ENCODE results near the gene LGI1.

The LGI1 gene

GRCh38 chr10:93715345-93715744 lies 42.4 kb upstream of the LGI1 start:
- no peak overlapping the region for H3K9ac ChIP-seq
- H3K27ac ChIP-seq = no peak overlapping the region
- no peaks in the 10 kb centered on the region for H3K79me2 ChIP-seq (ENCODE audit: insufficient read depth, low read depth)
- no peak overlapping the region for H2AFZ ChIP-seq (ENCODE audit: low read depth)
- H3K4me2 ChIP-seq = no peak overlapping the region
- H3K4me1 ChIP-seq (ENCODE audit: low read depth, poor library complexity, severe bottlenecking) = no peaks in the 10 kb centered on the region
- no peaks in the 10 kb centered on the region for H4K20me1 ChIP-seq (ENCODE audit: insufficient read depth)
- no peaks in the 10 kb centered on the region for H3K36me3 ChIP-seq (ENCODE audit: insufficient read depth)
- no peak overlapping the region for H3K4me3 ChIP-seq (IDR thresholded peaks at IDR 0.05; ENCODE audit: insufficient read depth, low read depth, low read length)
- no peaks in the 10 kb centered on the region for H3K27me3 ChIP-seq (ENCODE audit: insufficient read depth, low read depth)
- no peak for TF ChIP-seq CTCF (conservative IDR thresholded peaks at IDR 0.05; ENCODE audit: low read depth, low read length)

- TF ChIP-seq CTCF (conservative IDR thresholded peaks at IDR 0.05; ENCODE audit: low read depth, low read length) = no peak
- H3K27ac ChIP-seq = no peak overlapping the region
- H3K36me3 ChIP-seq (ENCODE audit: insufficient read depth) = no peaks in the 10 kb centered on the region
- no peaks in the 10 kb centered on the region for H3K27me3 ChIP-seq (ENCODE audit: insufficient read depth, low read depth)
- no peaks in the 10 kb centered on the region for H3K79me2 ChIP-seq (ENCODE audit: insufficient read depth, low read depth)
- no peak overlapping the region for H3K4me2 ChIP-seq
- H2AFZ ChIP-seq (ENCODE audit: low read depth) = no peak overlapping the region
- H3K4me1 ChIP-seq (ENCODE audit: low read depth, poor library complexity, severe bottlenecking) = no peaks in the 10 kb centered on the region
- H3K9ac ChIP-seq = no peak overlapping the region
- H4K20me1 ChIP-seq (ENCODE audit: insufficient read depth) = no peaks in the 10 kb centered on the region
- no peak overlapping the region for H3K4me3 ChIP-seq (IDR thresholded peaks at IDR 0.05; ENCODE audit: insufficient read depth, low read depth, low read length)
Observed at GRCh38 chr10:93716766-93717165, 41.0 kb upstream of the LGI1 start.

GRCh38 chr10:93718937-93719725 lies 38.6 kb upstream of the LGI1 start:
- H3K79me2 ChIP-seq (ENCODE audit: insufficient read depth, low read depth) = no peaks in the 10 kb centered on the region
- H3K36me3 ChIP-seq (ENCODE audit: insufficient read depth) = no peaks in the 10 kb centered on the region
- no peak overlapping the region for H3K4me3 ChIP-seq (IDR thresholded peaks at IDR 0.05; ENCODE audit: insufficient read depth, low read depth, low read length)
- no peak overlapping the region for H3K4me2 ChIP-seq
- no peaks in the 10 kb centered on the region for H3K4me1 ChIP-seq (ENCODE audit: low read depth, poor library complexity, severe bottlenecking)
- no peak overlapping the region for H3K9ac ChIP-seq
- no peak overlapping the region for H3K27ac ChIP-seq
- no peaks in the 10 kb centered on the region for H3K27me3 ChIP-seq (ENCODE audit: insufficient read depth, low read depth)
- no peak overlapping the region for H2AFZ ChIP-seq (ENCODE audit: low read depth)
- TF ChIP-seq CTCF (conservative IDR thresholded peaks at IDR 0.05; ENCODE audit: low read depth, low read length) = no peak
- no peaks in the 10 kb centered on the region for H4K20me1 ChIP-seq (ENCODE audit: insufficient read depth)

GRCh38 chr10:93719901-93720300 lies 37.8 kb upstream of the LGI1 start:
- no peak overlapping the region for H3K27ac ChIP-seq
- H3K9ac ChIP-seq = no peak overlapping the region
- no peaks in the 10 kb centered on the region for H3K27me3 ChIP-seq (ENCODE audit: insufficient read depth, low read depth)
- H3K79me2 ChIP-seq (ENCODE audit: insufficient read depth, low read depth) = no peaks in the 10 kb centered on the region
- H3K36me3 ChIP-seq (ENCODE audit: insufficient read depth) = no peaks in the 10 kb centered on the region
- no peak overlapping the region for H2AFZ ChIP-seq (ENCODE audit: low read depth)
- H3K4me3 ChIP-seq (IDR thresholded peaks at IDR 0.05; ENCODE audit: insufficient read depth, low read depth, low read length) = no peak overlapping the region
- no peak overlapping the region for H3K4me2 ChIP-seq
- TF ChIP-seq CTCF (conservative IDR thresholded peaks at IDR 0.05; ENCODE audit: low read depth, low read length) = no peak
- H3K4me1 ChIP-seq (ENCODE audit: low read depth, poor library complexity, severe bottlenecking) = no peaks in the 10 kb centered on the region
- H4K20me1 ChIP-seq (ENCODE audit: insufficient read depth) = no peaks in the 10 kb centered on the region
